K562 (cell line): ENCODE results near the gene UNC13A.

Experiments
- EP300 ChIP-seq: IDR thresholded peaks from 2 replicates; pipeline ENCODE4 v1.6.1; 2012; ENCODE audit warnings: low read length, improper control_type of control experiment
- FIP1L1 ChIP-seq: fragments of 200-400 bp; formaldehyde crosslinking; IDR thresholded peaks from 2 replicates; pipeline ENCODE4 v1.6.1; 2018; ENCODE audit warnings: mild to moderate bottlenecking, low read depth, low read length; ENCODE audit not compliant: poor library complexity, severe bottlenecking
- FOXA3 ChIP-seq, 2 experiments: fragments of 450-650 bp in 1 of 2; sonication (generic) in 1 of 2; formaldehyde crosslinking; IDR thresholded peaks in 1 of 2; conservative IDR thresholded peaks in 1 of 2; 2 replicates each; pipeline versions ENCODE4 v1.4.0 to v1.8.0; 2020 to 2022; ENCODE audit warnings: mild to moderate bottlenecking in 2 of 2, missing genetic modification reagents in 1 of 2
- MTF1 ChIP-seq: fragments of 250-450 bp; sonication (Bioruptor Pico); IDR thresholded peaks from 2 replicates; pipeline ENCODE4 v1.9.0; 2021; ENCODE audit warnings: moderate library complexity, mild to moderate bottlenecking, inconsistent platforms, borderline replicate concordance
- RFX5 ChIP-seq: IDR thresholded peaks from 2 replicates; pipeline ENCODE4 v1.6.1; 2011; ENCODE audit warnings: low read depth, mild to moderate bottlenecking, improper control_type of control experiment, low read length
- SMAD4 ChIP-seq: fragments of 250-450 bp; sonication (Bioruptor Pico); conservative IDR thresholded peaks from 2 replicates; pipeline ENCODE4 v1.8.0; 2021; ENCODE audit warnings: inconsistent platforms, mild to moderate bottlenecking, moderate library complexity
- TGIF2 ChIP-seq: sonication (generic); formaldehyde crosslinking; IDR thresholded peaks from 2 replicates; pipeline ENCODE4 v1.8.1; 2022; ENCODE audit warnings: mild to moderate bottlenecking, missing genetic modification reagents, moderate library complexity
- ZNF583 ChIP-seq: fragments of 250-450 bp; sonication (Bioruptor Pico); IDR thresholded peaks from 2 replicates; pipeline ENCODE4 v1.4.0; 2020
- ZNF766 ChIP-seq: fragments of 200-800 bp; sonication (Bioruptor generic); conservative IDR thresholded peaks from 2 replicates; pipeline ENCODE4 v1.6.1; 2016; ENCODE audit warnings: missing genetic modification characterization, missing compliant biosample characterization
- ZZZ3 ChIP-seq: fragments of 450-650 bp; IDR thresholded peaks from 2 replicates; pipeline ENCODE4 v1.6.1; 2016; ENCODE audit warnings: antibody characterized with exemption, mild to moderate bottlenecking, moderate library complexity
- TF ChIP-seq, protein P1 (sequence below), 3 experiments: IDR thresholded peaks in 2 of 3; conservative IDR thresholded peaks in 1 of 3; 2 replicates each; pipeline ENCODE4 v1.5.1; 2011 to 2012; ENCODE audit warnings: low read length in 3 of 3, mild to moderate bottlenecking in 3 of 3, control low read depth in 2 of 3, improper control_type of control experiment in 1 of 3, inconsistent platforms in 1 of 3, low read depth in 1 of 3, mixed read lengths in 1 of 3, moderate library complexity in 1 of 3; ENCODE audit not compliant: insufficient read depth in 2 of 3
- TF ChIP-seq, protein P2 (sequence below): sonication (generic); formaldehyde crosslinking; IDR thresholded peaks from 2 replicates; pipeline ENCODE4 v1.8.0; 2022; ENCODE audit warnings: missing genetic modification reagents, mild to moderate bottlenecking, borderline replicate concordance
- TF ChIP-seq, protein P3 (sequence below), 2 experiments: fragments of 450-650 bp in 1 of 2; sonication (generic) in 1 of 2; formaldehyde crosslinking; conservative IDR thresholded peaks; 2 replicates each; pipeline versions ENCODE4 v1.4.0 to v1.8.1; 2020 to 2022; ENCODE audit warnings: mild to moderate bottlenecking in 1 of 2, missing genetic modification reagents in 1 of 2

DNA sequence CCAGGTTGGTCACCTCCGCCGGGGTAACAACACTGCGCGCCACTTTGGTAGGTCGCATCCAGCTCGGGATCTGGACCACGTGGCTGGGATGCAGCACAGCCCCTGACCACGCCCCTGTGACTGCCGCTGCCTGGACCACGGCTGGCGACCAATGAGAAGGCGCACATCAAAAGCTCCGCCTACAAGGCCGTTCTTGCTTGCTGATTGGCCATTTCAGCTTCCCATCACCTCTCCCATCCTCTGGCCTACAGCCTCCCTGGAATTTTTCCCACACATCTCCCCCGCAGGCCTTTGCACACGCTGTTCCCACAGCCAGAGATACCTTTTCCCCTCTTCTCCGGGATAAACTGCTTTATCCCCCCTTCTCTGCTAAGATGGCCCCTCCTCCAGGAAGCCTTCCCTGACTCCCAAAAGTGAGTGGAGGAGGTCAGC, 18.6 kb upstream of the UNC13A start:
- TF ChIP-seq TGIF2 (CRISPR knock-in tag), result no peak
- TF ChIP-seq RFX5, result no peak
- no peak for TF ChIP-seq SMAD4 (CRISPR knock-in tag)
- TF ChIP-seq, protein P1, sequence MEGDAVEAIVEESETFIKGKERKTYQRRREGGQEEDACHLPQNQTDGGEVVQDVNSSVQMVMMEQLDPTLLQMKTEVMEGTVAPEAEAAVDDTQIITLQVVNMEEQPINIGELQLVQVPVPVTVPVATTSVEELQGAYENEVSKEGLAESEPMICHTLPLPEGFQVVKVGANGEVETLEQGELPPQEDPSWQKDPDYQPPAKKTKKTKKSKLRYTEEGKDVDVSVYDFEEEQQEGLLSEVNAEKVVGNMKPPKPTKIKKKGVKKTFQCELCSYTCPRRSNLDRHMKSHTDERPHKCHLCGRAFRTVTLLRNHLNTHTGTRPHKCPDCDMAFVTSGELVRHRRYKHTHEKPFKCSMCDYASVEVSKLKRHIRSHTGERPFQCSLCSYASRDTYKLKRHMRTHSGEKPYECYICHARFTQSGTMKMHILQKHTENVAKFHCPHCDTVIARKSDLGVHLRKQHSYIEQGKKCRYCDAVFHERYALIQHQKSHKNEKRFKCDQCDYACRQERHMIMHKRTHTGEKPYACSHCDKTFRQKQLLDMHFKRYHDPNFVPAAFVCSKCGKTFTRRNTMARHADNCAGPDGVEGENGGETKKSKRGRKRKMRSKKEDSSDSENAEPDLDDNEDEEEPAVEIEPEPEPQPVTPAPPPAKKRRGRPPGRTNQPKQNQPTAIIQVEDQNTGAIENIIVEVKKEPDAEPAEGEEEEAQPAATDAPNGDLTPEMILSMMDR (IDR thresholded peaks at IDR 0.05 in 2 of 3, conservative IDR thresholded peaks at IDR 0.05 in 1 of 3; ENCODE audit: insufficient read depth in 2 of 3, low read depth in 1 of 3, low read length in 3 of 3), result no peak
- no peak for TF ChIP-seq ZNF766 (CRISPR knock-in tag)
- no peak for TF ChIP-seq FIP1L1
- TF ChIP-seq ZNF583 (CRISPR knock-in tag), result no peak
- no peak for TF ChIP-seq ZZZ3
- TF ChIP-seq FOXA3 (CRISPR knock-in tag; conservative IDR thresholded peaks at IDR 0.05 in 1 of 2, IDR thresholded peaks at IDR 0.05 in 1 of 2), result no peak
- TF ChIP-seq, protein P2, sequence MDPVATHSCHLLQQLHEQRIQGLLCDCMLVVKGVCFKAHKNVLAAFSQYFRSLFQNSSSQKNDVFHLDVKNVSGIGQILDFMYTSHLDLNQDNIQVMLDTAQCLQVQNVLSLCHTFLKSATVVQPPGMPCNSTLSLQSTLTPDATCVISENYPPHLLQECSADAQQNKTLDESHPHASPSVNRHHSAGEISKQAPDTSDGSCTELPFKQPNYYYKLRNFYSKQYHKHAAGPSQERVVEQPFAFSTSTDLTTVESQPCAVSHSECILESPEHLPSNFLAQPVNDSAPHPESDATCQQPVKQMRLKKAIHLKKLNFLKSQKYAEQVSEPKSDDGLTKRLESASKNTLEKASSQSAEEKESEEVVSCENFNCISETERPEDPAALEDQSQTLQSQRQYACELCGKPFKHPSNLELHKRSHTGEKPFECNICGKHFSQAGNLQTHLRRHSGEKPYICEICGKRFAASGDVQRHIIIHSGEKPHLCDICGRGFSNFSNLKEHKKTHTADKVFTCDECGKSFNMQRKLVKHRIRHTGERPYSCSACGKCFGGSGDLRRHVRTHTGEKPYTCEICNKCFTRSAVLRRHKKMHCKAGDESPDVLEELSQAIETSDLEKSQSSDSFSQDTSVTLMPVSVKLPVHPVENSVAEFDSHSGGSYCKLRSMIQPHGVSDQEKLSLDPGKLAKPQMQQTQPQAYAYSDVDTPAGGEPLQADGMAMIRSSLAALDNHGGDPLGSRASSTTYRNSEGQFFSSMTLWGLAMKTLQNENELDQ (CRISPR knock-in tag), result no peak
- TF ChIP-seq EP300, result no peak
- no peak for TF ChIP-seq MTF1 (CRISPR knock-in tag)
- TF ChIP-seq, protein P3, sequence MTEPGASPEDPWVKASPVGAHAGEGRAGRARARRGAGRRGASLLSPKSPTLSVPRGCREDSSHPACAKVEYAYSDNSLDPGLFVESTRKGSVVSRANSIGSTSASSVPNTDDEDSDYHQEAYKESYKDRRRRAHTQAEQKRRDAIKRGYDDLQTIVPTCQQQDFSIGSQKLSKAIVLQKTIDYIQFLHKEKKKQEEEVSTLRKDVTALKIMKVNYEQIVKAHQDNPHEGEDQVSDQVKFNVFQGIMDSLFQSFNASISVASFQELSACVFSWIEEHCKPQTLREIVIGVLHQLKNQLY (CRISPR knock-in tag; conservative IDR thresholded peaks at IDR 0.05), result no peak
